Measurements from ENCODE around the gene TLR1.
"Not testable (repeated sequence)": the region's sequence is repeated elsewhere in the genome, so short reads cannot be mapped to it uniquely, and the experiment has no call there.

Gene TLR1

GRCh38 chr4:38806251-38806650 lies 1.7 kb upstream of the TLR1 start:
- not testable (repeated sequence) for H3K4me1 ChIP-seq (ENCODE audit: control insufficient read depth, insufficient read depth, low read depth, low read length); H3K4me2 ChIP-seq (ENCODE audit: low read length, poor library complexity, severe bottlenecking); H3K27ac ChIP-seq (ENCODE audit: low read length, poor library complexity, severe bottlenecking); H4K91ac ChIP-seq (ENCODE audit: low read length); H3K79me1 ChIP-seq (replicated peaks; ENCODE audit: low read length, poor library complexity, severe bottlenecking); H3K18ac ChIP-seq (ENCODE audit: low read depth in 1 of 2, low read length in 2 of 2); H3K9me3 ChIP-seq (ENCODE audit: control insufficient read depth, low read length); DNase-seq; H2BK12ac ChIP-seq (ENCODE audit: low read length in 2 of 2); H3K23ac ChIP-seq (ENCODE audit: low read length in 2 of 2); H3K9ac ChIP-seq (ENCODE audit: low read length); H3K14ac ChIP-seq (ENCODE audit: low read length in 2 of 2); H2AK5ac ChIP-seq (ENCODE audit: low read length, severe bottlenecking); H2BK5ac ChIP-seq (ENCODE audit: low read depth, low read length, poor library complexity, severe bottlenecking); H2BK15ac ChIP-seq (ENCODE audit: low read depth, poor library complexity, severe bottlenecking); H3K4ac ChIP-seq (ENCODE audit: low read depth in 1 of 2, low read length in 2 of 2); H4K8ac ChIP-seq (ENCODE audit: low read length); H2BK120ac ChIP-seq (ENCODE audit: low read depth, low read length); H3K36me3 ChIP-seq (ENCODE audit: control insufficient read depth in 1 of 2, insufficient read depth in 2 of 2, low read depth in 1 of 2, low read length in 2 of 2); H3K27me3 ChIP-seq (ENCODE audit: control insufficient read depth in 1 of 2, insufficient read depth in 1 of 2, low read length in 2 of 2); H3K4me3 ChIP-seq (ENCODE audit: insufficient read depth in 1 of 2, low read depth in 1 of 2, low read length in 2 of 2); H2AFZ ChIP-seq (ENCODE audit: low read depth, low read length)
- 95% methylated on average over 8 of the region's 9 CpGs for WGBS

- Histone ChIP-seq H2AFZ (ENCODE audit: low read depth, low read length) (no peak overlapping the region), H3K23ac (ENCODE audit: low read length in 2 of 2) (no peak overlapping the region), H3K4me3 (ENCODE audit: insufficient read depth in 1 of 2, low read depth in 1 of 2, low read length in 2 of 2) (peak overlapping the region in 1 of 2 experiments; percentile 45), H4K8ac (ENCODE audit: low read length) (no peak overlapping the region), H3K14ac (ENCODE audit: low read length in 2 of 2) (no peak overlapping the region), H3K4me2 (ENCODE audit: low read length, poor library complexity, severe bottlenecking) (no peak overlapping the region), H3K9ac (ENCODE audit: low read length) (peak overlapping the region; percentile 68), H3K4ac (ENCODE audit: low read depth in 1 of 2, low read length in 2 of 2) (no peak overlapping the region), H3K18ac (ENCODE audit: low read depth in 1 of 2, low read length in 2 of 2) (no peak overlapping the region), H2BK5ac (ENCODE audit: low read depth, low read length, poor library complexity, severe bottlenecking) (no peak overlapping the region), H3K27me3 (ENCODE audit: control insufficient read depth in 1 of 2, insufficient read depth in 1 of 2, low read length in 2 of 2) (no peaks in the 10 kb centered on the region), H2AK5ac (ENCODE audit: low read length, severe bottlenecking) (no peak overlapping the region), H2BK12ac (ENCODE audit: low read length in 2 of 2) (no peak overlapping the region), H3K9me3 (ENCODE audit: control insufficient read depth, low read length) (no peaks in the 10 kb centered on the region), H3K36me3 (ENCODE audit: control insufficient read depth in 1 of 2, insufficient read depth in 2 of 2, low read depth in 1 of 2, low read length in 2 of 2) (no peaks in the 10 kb centered on the region), H2BK120ac (ENCODE audit: low read depth, low read length) (no peak overlapping the region), H4K91ac (ENCODE audit: low read length) (no peak overlapping the region), H3K27ac (ENCODE audit: low read length, poor library complexity, severe bottlenecking) (no peak overlapping the region), H2BK15ac (ENCODE audit: low read depth, poor library complexity, severe bottlenecking) (no peak overlapping the region), H3K4me1 (ENCODE audit: control insufficient read depth, insufficient read depth, low read depth, low read length) (peaks cover 2% of the 10 kb centered on the region), H3K79me1 (replicated peaks; ENCODE audit: low read length, poor library complexity, severe bottlenecking) (no peaks in the 10 kb centered on the region)
- no peak for DNase-seq
- 90% methylated on average over 3 of the region's 5 CpGs for WGBS
These were observed 1.0 kb upstream of the TLR1 start for GRCh38 chr4:38805530-38806145.

- no peaks in the 10 kb centered on the region for H3K27me3 ChIP-seq (ENCODE audit: control insufficient read depth in 1 of 2, insufficient read depth in 1 of 2, low read length in 2 of 2)
- H2BK5ac ChIP-seq (ENCODE audit: low read depth, low read length, poor library complexity, severe bottlenecking): no peak overlapping the region
- H3K4me3 ChIP-seq (ENCODE audit: insufficient read depth in 1 of 2, low read depth in 1 of 2, low read length in 2 of 2): peak overlapping the region in 1 of 2 experiments; percentile 4
- H3K9me3 ChIP-seq (ENCODE audit: control insufficient read depth, low read length): no peaks in the 10 kb centered on the region
- peak overlapping the region; percentile 35 for H2AK5ac ChIP-seq (ENCODE audit: low read length, severe bottlenecking)
- no peak overlapping the region for H3K23ac ChIP-seq (ENCODE audit: low read length in 2 of 2)
- H2BK12ac ChIP-seq (ENCODE audit: low read length in 2 of 2): no peak overlapping the region
- no peak overlapping the region for H2BK120ac ChIP-seq (ENCODE audit: low read depth, low read length)
- H3K36me3 ChIP-seq (ENCODE audit: control insufficient read depth in 1 of 2, insufficient read depth in 2 of 2, low read depth in 1 of 2, low read length in 2 of 2): no peaks in the 10 kb centered on the region
- no peak overlapping the region for H2AFZ ChIP-seq (ENCODE audit: low read depth, low read length)
- H4K91ac ChIP-seq (ENCODE audit: low read length): no peak overlapping the region
- H3K9ac ChIP-seq (ENCODE audit: low read length): peak overlapping the region; percentile 68
- H3K27ac ChIP-seq (ENCODE audit: low read length, poor library complexity, severe bottlenecking): no peak overlapping the region
- no peak overlapping the region for H4K8ac ChIP-seq (ENCODE audit: low read length)
- H3K4me1 ChIP-seq (ENCODE audit: control insufficient read depth, insufficient read depth, low read depth, low read length): peaks cover 2% of the 10 kb centered on the region
- no peak overlapping the region for H3K14ac ChIP-seq (ENCODE audit: low read length in 2 of 2)
- no peak for DNase-seq
- no peak overlapping the region for H2BK15ac ChIP-seq (ENCODE audit: low read depth, poor library complexity, severe bottlenecking)
- H3K18ac ChIP-seq (ENCODE audit: low read depth in 1 of 2, low read length in 2 of 2): no peak overlapping the region
- no peak overlapping the region for H3K4me2 ChIP-seq (ENCODE audit: low read length, poor library complexity, severe bottlenecking)
- no peak overlapping the region for H3K4ac ChIP-seq (ENCODE audit: low read depth in 1 of 2, low read length in 2 of 2)
- no peaks in the 10 kb centered on the region for H3K79me1 ChIP-seq (replicated peaks; ENCODE audit: low read length, poor library complexity, severe bottlenecking)
- WGBS: 92% methylated on average over 6 of the region's 6 CpGs
These were observed 548 bp downstream of the TLR1 start for GRCh38 chr4:38803833-38804653.

- no peak overlapping the region for H3K23ac ChIP-seq (ENCODE audit: low read length in 2 of 2)
- H3K4me1 ChIP-seq (ENCODE audit: control insufficient read depth, insufficient read depth, low read depth, low read length): peaks cover 2% of the 10 kb centered on the region
- no peak overlapping the region for H2BK5ac ChIP-seq (ENCODE audit: low read depth, low read length, poor library complexity, severe bottlenecking)
- H2BK15ac ChIP-seq (ENCODE audit: low read depth, poor library complexity, severe bottlenecking): no peak overlapping the region
- H3K4ac ChIP-seq (ENCODE audit: low read depth in 1 of 2, low read length in 2 of 2): no peak overlapping the region
- H2BK12ac ChIP-seq (ENCODE audit: low read length in 2 of 2): no peak overlapping the region
- H3K9me3 ChIP-seq (ENCODE audit: control insufficient read depth, low read length): no peaks in the 10 kb centered on the region
- H3K18ac ChIP-seq (ENCODE audit: low read depth in 1 of 2, low read length in 2 of 2): no peak overlapping the region
- 89% methylated on average over 14 of the region's 15 CpGs for WGBS
- no peak overlapping the region for H4K8ac ChIP-seq (ENCODE audit: low read length)
- no peak overlapping the region for H2AK5ac ChIP-seq (ENCODE audit: low read length, severe bottlenecking)
- H3K4me3 ChIP-seq (ENCODE audit: insufficient read depth in 1 of 2, low read depth in 1 of 2, low read length in 2 of 2): no peak overlapping the region
- no peak overlapping the region for H4K91ac ChIP-seq (ENCODE audit: low read length)
- no peak overlapping the region for H3K4me2 ChIP-seq (ENCODE audit: low read length, poor library complexity, severe bottlenecking)
- H3K9ac ChIP-seq (ENCODE audit: low read length): no peak overlapping the region
- DNase-seq: no peak
- H3K79me1 ChIP-seq (replicated peaks; ENCODE audit: low read length, poor library complexity, severe bottlenecking): no peaks in the 10 kb centered on the region
- H2BK120ac ChIP-seq (ENCODE audit: low read depth, low read length): no peak overlapping the region
- H3K36me3 ChIP-seq (ENCODE audit: control insufficient read depth in 1 of 2, insufficient read depth in 2 of 2, low read depth in 1 of 2, low read length in 2 of 2): no peaks in the 10 kb centered on the region
- no peak overlapping the region for H3K27ac ChIP-seq (ENCODE audit: low read length, poor library complexity, severe bottlenecking)
- peak overlapping the region; percentile 36 for H2AFZ ChIP-seq (ENCODE audit: low read depth, low read length)
- H3K27me3 ChIP-seq (ENCODE audit: control insufficient read depth in 1 of 2, insufficient read depth in 1 of 2, low read length in 2 of 2): no peaks in the 10 kb centered on the region
- no peak overlapping the region for H3K14ac ChIP-seq (ENCODE audit: low read length in 2 of 2)
These were observed 1.8 kb downstream of the TLR1 start for GRCh38 chr4:38802561-38803355.

All from mesenchymal stem cell (in vitro differentiated cells and primary cell).